GM12878 (cell line): Measurements from ENCODE around the gene ARL15. TPM values are rescaled to one million over a fixed set of nuclear protein-coding genes. Genes with fewer than 3 reads are reported as not detected.

Source experiments
- ATAC-seq: fragments of 200-7000 bp; cut with Tn5 transposase; 3 replicates; pipeline ENCODE4 v1.9.1; 2020; ENCODE audit warnings: mild to moderate bottlenecking, moderate library complexity
- BruUV-seq: library from RNA; stranded (reverse); fragments of 400-500 nt; replicated peaks from 2 replicates; lab custom pipeline; 2021; lab: Mats Ljungman, UMichigan
- CTCF ChIA-PET: fragments of 300-600 bp; sonication (Branson Sonifier 250); formaldehyde crosslinking; extraction: SDS; loops from one replicate; lab custom pipeline; 2021; ENCODE audit warnings: inconsistent platforms; lab: Yijun Ruan, JAX
- POLR2A ChIA-PET: fragments of 350-600 bp; formaldehyde crosslinking; extraction: SDS; loops from one replicate; lab custom pipeline; 2021; ENCODE audit warnings: inconsistent platforms; lab: Charles Lee
- RAD21 ChIA-PET: fragments of 300-600 bp; sonication (Branson Sonifier 250); formaldehyde crosslinking; loops from one replicate; lab custom pipeline; 2023; ENCODE audit warnings: antibody characterized with exemption; ENCODE audit not compliant: unreplicated experiment; lab: Charles Lee
- SMC1A ChIA-PET: fragments of 300-600 bp; sonication (Branson Sonifier 250); formaldehyde crosslinking; loops from one replicate; lab custom pipeline; 2023; ENCODE audit not compliant: unreplicated experiment, uncharacterized antibody; lab: Charles Lee
- DNase-seq: peaks from one replicate; pipeline ENCODE4 v3.0.0-alpha.2; 2011; ENCODE audit warnings: low read depth, low spot score
- FAIRE-seq: peaks from 3 replicates; lab custom pipeline; 2011; peaks lifted over from hg19 to GRCh38; lab: Jason Lieb, UNC
- H2AFZ ChIP-seq: 2 replicates; pipeline ENCODE4 v1.6.0; 2011; ENCODE audit warnings: low read depth, low read length, control low read depth; ENCODE audit not compliant: control insufficient read depth
- H3K27ac ChIP-seq: 2 replicates; pipeline ENCODE4 v1.5.1; 2011; ENCODE audit warnings: control low read depth; ENCODE audit not compliant: control insufficient read depth, insufficient read depth
- H3K27me3 ChIP-seq, 2 experiments: replicated peaks in 1 of 2; 2 replicates each; pipeline versions ENCODE4 v1.6.0 to v1.6.1; 2011; ENCODE audit warnings: low read length in 1 of 2; ENCODE audit not compliant: control insufficient read depth in 2 of 2, insufficient read depth in 2 of 2
- H3K36me3 ChIP-seq, 2 experiments: 2 replicates each; pipeline ENCODE4 v1.5.1; 2011; ENCODE audit warnings: low read length in 1 of 2; ENCODE audit not compliant: control insufficient read depth in 2 of 2, insufficient read depth in 2 of 2
- H3K4me1 ChIP-seq: 2 replicates; pipeline ENCODE4 v1.6.1; 2011; ENCODE audit warnings: mild to moderate bottlenecking, low read length, moderate library complexity, mixed read lengths; ENCODE audit not compliant: control insufficient read depth, insufficient read depth
- H3K4me2 ChIP-seq: 2 replicates; pipeline ENCODE4 v1.6.0; 2011; ENCODE audit warnings: control low read depth; ENCODE audit not compliant: control insufficient read depth, insufficient read depth
- H3K4me3 ChIP-seq: fragments of 200-600 bp; sonication (generic); 2 replicates; pipeline ENCODE4 v1.5.1; 2016
- H3K79me2 ChIP-seq: 2 replicates; pipeline ENCODE4 v1.6.0; 2011; ENCODE audit warnings: low read length; ENCODE audit not compliant: control insufficient read depth, insufficient read depth
- H3K9ac ChIP-seq: 2 replicates; pipeline ENCODE4 v1.8.0; 2011; ENCODE audit warnings: low read length, control low read depth, mixed read lengths; ENCODE audit not compliant: control insufficient read depth, insufficient read depth
- H3K9me3 ChIP-seq: replicated peaks from 3 replicates; pipeline ENCODE4 v1.5.1; 2011; ENCODE audit warnings: mild to moderate bottlenecking, low read length; ENCODE audit not compliant: control insufficient read depth, insufficient read depth
- H4K20me1 ChIP-seq: 2 replicates; pipeline ENCODE4 v1.6.0; 2011; ENCODE audit not compliant: control insufficient read depth, insufficient read depth
- CHD1 ChIP-seq: IDR thresholded peaks from 2 replicates; pipeline ENCODE4 v1.6.1; 2012; ENCODE audit warnings: low read depth, low read length, improper control_type of control experiment
- PML ChIP-seq: IDR thresholded peaks from 2 replicates; pipeline ENCODE4 v1.6.1; 2012; ENCODE audit warnings: low read length, inconsistent platforms
- POLR2A ChIP-seq: IDR thresholded peaks from 2 replicates; pipeline ENCODE4 v1.6.1; 2011; ENCODE audit warnings: low read depth, mild to moderate bottlenecking, low read length
- PRDM15 ChIP-seq: fragments of 450-650 bp; formaldehyde crosslinking; IDR thresholded peaks from 2 replicates; pipeline ENCODE4 v1.4.0; 2020; ENCODE audit warnings: mild to moderate bottlenecking, moderate library complexity
- WGBS: methylation state at CpG from one replicate; pipeline ENCODE4 v1.1.6; 2016; ENCODE audit warnings: low lambda C conversion rate; ENCODE audit not compliant: insufficient replicate concordance, insufficient coverage; ENCODE audit errors: missing lambda C conversion rate; 5-methylcytosine and 5-hydroxymethylcytosine counted together
- in situ Hi-C: fragments of 300-500 bp; cut with MboI; formaldehyde crosslinking; loops from 9 replicates; pipeline ENCODE4 v1.14.3; 2018; ENCODE audit warnings: mixed read lengths
- intact Hi-C: fragments of 100-400 bp; cut with micrococcal nuclease; formaldehyde crosslinking; loops from one replicate; pipeline ENCODE4 v1.14.2; 2022; ENCODE audit not compliant: unreplicated experiment
- polyA plus RNA-seq, 11 experiments: library from polyadenylated mRNA; depleted of rRNA in 4 of 11; unstranded in 6 of 11; stranded (reverse) in 5 of 11; fragments of >200 nt; fragmentation: Nextera tagmentation in 4 of 11; fragmentation: Illumina TruSeq in 1 of 11; extraction: Ambion mirVana in 4 of 11; extraction: Trizol in 1 of 11; gene quantifications; 1 replicate in 1 of 11; 2 replicates in 10 of 11; pipeline versions ENCODE4 v1.2.1 to v1.2.3, GENCODE V29; 2011 to 2016; ENCODE audit warnings: inconsistent platforms in 2 of 11, missing spikeins in 2 of 11, low read depth in 1 of 11
- total RNA-seq, 4 experiments: library from RNA; depleted of rRNA in 3 of 4; stranded (reverse); fragments of >200 nt in 3 of 4; fragmentation: Illumina TruSeq in 1 of 4; extraction: Trizol in 1 of 4; gene quantifications; 2 replicates each; pipeline versions ENCODE4 v1.2.1 to v1.2.3, GENCODE V29; 2013 to 2021
- TF ChIP-seq, protein P1 (sequence below): fragments of 450-650 bp; IDR thresholded peaks from 2 replicates; pipeline ENCODE4 v1.6.1; 2017; ENCODE audit warnings: borderline replicate concordance

ARL15 gene
- total and polyA plus RNA-seq, 10 of the 15 experiments (the other 5 are each of a cell fraction or from before 2014, with no cell fraction given): 3.6 to 11.0 (median 7.7) TPM

DNA sequence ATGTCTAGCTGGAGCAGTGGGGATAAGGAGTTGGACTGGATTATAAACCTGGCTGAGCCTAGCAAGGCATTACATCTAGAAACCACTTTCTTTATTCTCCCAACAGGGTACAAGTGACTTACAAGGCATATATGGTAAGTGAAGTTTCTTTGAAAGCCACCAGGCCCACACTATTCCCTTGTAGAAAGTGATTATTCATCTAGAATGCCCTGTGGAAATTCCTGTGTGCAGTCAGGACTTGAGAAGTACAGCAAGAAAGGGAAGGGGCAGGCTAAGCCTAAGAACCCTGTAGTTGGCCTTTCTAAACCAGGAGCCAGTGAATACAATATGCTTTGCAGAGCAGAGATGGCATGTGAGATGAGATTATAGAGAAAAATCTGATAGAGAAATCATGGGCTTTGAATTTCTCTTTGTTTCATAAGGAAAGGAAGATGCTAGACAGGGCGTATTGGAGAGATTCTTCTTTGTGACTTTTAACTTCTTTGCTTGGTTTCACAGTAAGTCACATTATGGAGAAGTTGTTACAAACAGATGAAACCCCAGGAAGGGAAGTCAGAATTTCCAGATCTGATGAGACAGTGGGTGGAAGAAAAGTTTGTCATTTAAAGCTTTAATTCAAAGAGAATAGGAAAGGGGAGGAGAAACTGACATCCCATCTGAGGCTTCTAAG lies 428.2 kb downstream of the ARL15 start:
- RAD21 ChIA-PET: no interaction called here
- TF ChIP-seq PML: no peak
- TF ChIP-seq PRDM15 (CRISPR knock-in tag): no peak
- no peak for TF ChIP-seq CHD1
- no peak for TF ChIP-seq POLR2A
- TF ChIP-seq, protein P1, sequence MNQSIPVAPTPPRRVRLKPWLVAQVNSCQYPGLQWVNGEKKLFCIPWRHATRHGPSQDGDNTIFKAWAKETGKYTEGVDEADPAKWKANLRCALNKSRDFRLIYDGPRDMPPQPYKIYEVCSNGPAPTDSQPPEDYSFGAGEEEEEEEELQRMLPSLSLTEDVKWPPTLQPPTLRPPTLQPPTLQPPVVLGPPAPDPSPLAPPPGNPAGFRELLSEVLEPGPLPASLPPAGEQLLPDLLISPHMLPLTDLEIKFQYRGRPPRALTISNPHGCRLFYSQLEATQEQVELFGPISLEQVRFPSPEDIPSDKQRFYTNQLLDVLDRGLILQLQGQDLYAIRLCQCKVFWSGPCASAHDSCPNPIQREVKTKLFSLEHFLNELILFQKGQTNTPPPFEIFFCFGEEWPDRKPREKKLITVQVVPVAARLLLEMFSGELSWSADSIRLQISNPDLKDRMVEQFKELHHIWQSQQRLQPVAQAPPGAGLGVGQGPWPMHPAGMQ: no peak
- ATAC-seq: no peak

More for the DNA sequence above, 428.2 kb downstream of the ARL15 start:
- Histone ChIP-seq H3K79me2 (no peaks in the 10 kb centered on the region), H3K4me3 (no peak overlapping the region), H3K27me3 (no peaks in the 10 kb centered on the region), H3K4me2 (no peak overlapping the region), H3K9ac (no peak overlapping the region), H2AFZ (no peak overlapping the region), H3K4me1 (no peaks in the 10 kb centered on the region), H3K36me3 (no peaks in the 10 kb centered on the region), H3K9me3 (no peaks in the 10 kb centered on the region), H4K20me1 (no peaks in the 10 kb centered on the region), H3K27ac (no peak overlapping the region)
- WGBS: 0% methylated on average over 1 of the region's 1 CpG
- FAIRE-seq: no peak
- intact Hi-C loops (no loop called here), in situ Hi-C loops (no loop called here)
- no TSS peak for BruUV-seq
- ChIA-PET CTCF (no interaction called here), POLR2A (no interaction called here), SMC1A (interaction anchor here (1.0 kb wide), 1 partner anchor 33 kb away, joined by 3 read pairs; no protein-coding TSS in a partner anchor)
- DNase-seq: no peak
